GM21367 (cell line): ENCODE data around the gene PLCG1.
"Not testable (repeated sequence)": the region's sequence is repeated elsewhere in the genome, so short reads cannot be mapped to it uniquely, and the experiment has no call there.

Source experiments
- ATAC-seq: cut with Tn5 transposase; IDR thresholded peaks from one replicate; pipeline ENCODE4 v1.9.1; 2021; ENCODE audit not compliant: unreplicated experiment

The PLCG1 gene

DNA sequence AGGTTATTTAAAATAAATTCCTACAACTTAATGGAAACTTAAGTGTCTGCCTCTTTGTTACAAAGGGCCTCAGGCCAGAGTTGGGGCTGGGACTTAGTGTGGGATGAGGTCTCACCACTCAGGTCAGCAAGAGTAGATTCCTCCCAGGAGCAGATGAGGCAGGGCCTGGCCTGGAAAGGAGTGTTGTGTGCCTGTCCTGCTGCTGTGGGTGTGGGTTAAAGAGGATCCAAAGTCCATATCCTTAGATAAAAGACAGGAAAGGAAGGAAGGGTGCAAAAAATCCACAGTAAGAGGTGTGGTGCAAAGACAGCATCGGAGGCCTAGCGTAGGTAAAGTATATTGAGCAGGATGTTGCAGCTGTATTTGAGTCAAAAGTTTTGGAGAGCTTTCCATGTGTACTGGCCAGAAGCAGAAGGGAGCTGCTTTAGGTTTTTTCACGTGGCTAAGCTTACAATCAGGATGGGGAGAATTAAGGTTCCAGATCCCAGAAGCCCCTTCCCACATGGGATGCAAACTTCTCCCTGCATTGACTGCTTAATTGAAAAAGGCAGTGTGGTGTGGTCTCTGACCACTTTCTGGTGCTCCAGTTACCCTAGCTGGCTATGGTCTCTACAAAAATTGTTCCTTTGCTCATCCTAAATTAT is 12.8 kb upstream of the PLCG1 start:
- ATAC-seq = no peak

DNA sequence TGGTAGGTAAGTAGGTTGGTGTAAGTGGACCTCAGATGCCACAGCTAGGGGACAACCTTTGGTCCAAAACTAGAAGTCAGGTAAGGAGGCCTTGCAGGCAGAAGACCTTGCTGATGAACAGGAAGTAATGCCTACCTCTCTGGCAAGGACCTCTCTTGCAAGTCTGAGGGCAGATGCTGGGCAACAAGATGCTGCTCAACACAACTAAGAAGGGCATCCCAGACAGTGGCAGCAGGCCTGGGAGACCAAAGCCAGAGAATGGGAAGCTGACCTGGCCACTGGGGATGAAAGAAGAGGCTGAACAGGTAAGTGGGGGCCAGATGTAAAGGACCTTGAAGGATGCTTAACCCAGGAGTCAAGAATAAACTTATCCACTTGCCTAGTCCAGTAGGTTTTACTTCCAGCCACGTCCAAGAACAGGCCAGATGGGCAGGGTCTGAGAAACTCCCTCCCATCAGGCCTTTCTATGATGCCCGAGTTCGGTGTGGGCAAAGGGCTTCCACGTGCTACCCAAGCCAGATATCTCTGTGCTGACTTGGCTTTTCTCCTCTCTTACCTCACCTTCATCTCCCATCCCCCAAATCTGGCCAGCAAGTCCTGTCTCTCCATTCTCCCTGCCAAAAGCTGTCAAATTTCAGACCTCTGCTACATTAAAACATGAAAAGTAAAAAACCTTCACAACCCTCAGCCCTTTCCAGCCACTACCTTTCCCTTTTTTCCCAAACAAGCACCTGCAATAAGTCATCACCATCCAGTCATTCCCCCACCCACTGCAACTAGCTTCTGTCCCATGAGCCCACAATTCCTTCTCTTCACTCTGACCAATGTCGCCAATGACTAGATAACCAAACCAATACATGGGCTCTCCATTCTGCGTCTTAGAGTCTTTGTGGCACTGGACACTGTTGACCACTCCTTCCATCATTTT is 11.5 kb upstream of the PLCG1 start:
- ATAC-seq = no peak

DNA sequence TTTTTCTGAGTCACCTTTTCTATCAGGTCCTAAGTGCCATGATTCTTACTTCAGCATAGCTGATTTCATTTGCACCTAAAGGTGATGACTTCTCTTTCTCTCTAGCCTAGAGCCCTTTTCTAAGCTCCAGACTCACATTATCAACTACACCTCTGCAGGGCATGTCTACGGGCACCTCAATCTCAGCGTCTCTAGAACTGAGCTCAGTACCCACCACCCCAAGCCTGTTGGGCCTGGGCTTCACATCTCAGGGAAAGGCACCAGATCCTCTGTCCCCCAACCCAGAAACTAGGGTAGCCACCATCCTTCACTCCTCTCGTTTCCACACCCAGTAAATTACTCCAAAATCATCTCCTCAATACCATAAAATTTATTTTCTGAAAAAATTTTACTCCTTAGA is 10.6 kb upstream of the PLCG1 start:
- ATAC-seq = no peak

DNA sequence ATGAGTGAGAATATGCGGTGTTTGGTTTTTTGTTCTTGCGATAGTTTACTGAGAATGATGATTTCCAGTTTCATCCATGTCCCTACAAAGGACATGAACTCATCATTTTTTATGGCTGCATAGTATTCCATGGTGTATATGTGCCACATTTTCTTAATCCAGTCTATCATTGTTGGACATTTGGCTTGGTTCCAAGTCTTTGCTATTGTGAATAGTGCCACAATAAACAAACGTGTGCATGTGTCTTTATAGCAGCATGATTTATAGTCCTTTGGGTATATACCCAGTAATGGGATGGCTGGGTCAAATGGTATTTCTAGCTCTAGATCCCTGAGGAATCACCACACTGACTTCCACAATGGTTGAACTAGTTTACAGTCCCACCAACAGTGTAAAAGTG is 9.0 kb upstream of the PLCG1 start:
- not testable (repeated sequence) for ATAC-seq

DNA sequence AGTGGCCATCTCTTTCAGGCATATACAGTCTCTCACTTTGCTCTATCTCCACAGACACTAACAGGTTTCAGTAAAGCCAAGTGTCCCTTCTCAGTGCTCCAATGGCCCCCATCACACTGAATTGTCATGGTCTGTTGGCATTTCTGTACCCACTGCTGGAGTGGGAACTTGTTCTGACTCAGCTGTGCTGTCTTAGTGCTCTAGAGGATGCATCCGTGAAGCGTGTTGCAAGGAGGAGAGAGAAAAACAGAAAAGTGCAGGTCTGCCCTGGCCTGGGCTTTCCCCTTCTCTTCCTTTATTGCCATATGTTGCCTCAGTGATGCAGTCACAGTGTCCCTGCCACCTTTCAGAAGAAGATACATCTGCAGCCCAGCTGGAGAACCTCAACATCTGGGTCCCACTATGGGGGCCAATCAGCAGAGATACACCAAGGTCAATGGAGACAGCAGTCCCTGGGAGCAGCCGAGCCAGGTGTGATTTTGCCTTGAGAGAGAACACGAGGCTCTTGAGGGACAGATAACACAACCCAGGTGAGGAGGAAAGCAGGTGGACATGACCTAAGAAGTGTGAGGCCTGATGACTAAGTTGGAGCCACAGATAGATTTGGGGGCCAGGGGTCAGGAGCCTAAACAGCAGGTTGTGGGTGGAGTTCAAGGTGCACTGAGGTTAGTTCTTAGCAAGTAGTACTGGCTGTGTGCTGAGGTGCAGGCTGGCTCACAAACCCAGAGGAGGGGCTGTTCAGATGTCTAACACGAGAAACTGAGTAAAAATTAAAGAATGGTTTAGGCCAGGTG is 5.6 kb upstream of the PLCG1 start:
- ATAC-seq = no peak

DNA sequence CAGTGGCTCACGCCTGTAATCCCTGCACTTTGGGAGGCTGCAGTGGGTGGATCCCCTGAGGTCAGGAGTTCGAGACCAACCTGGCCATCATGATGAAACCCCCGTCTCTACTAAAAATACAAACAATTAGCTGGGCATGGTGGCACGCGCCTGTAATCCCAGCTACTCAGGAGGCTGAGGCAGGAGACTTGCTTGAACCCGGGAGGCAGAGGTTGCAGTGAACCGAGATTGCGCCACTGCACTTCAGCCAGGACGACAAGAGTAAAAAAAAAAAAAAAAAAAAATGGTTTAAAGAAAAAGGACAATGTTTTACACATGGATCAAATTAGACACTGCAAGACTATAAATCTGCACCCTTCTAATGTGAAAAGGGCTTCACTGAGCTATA is 5.0 kb upstream of the PLCG1 start:
- ATAC-seq = not testable (repeated sequence)

DNA sequence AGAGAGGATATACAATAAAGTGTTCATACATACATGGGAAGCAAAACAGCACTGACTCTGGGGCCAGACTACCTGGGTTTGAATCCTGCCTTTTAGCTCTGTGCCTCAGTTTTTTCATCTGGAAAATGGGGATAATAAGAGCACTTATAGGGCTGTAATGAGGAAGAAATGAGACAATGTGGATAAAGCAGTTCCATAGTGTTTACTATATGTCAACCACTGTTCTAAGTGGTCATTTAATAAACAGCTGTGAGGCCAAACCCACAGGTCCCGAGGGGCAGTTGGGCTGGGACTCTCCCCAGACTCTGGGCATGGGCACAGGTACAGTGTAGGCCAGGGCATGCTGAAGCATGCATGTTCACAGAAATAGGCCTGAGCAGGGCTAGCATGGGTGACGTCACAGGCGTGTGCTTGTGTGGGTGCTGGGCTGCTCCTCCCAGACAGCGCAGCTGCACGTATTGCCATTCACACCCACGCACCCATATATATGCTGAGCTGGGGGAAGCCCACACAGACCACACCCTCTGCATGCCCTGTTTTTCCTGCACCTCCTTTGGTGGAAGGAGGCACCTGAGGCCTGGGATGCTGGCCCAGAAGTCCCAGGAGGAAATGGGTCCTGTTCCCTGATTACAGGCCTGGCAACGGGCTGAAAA is 3.5 kb upstream of the PLCG1 start:
- ATAC-seq = peak; percentile 34

DNA sequence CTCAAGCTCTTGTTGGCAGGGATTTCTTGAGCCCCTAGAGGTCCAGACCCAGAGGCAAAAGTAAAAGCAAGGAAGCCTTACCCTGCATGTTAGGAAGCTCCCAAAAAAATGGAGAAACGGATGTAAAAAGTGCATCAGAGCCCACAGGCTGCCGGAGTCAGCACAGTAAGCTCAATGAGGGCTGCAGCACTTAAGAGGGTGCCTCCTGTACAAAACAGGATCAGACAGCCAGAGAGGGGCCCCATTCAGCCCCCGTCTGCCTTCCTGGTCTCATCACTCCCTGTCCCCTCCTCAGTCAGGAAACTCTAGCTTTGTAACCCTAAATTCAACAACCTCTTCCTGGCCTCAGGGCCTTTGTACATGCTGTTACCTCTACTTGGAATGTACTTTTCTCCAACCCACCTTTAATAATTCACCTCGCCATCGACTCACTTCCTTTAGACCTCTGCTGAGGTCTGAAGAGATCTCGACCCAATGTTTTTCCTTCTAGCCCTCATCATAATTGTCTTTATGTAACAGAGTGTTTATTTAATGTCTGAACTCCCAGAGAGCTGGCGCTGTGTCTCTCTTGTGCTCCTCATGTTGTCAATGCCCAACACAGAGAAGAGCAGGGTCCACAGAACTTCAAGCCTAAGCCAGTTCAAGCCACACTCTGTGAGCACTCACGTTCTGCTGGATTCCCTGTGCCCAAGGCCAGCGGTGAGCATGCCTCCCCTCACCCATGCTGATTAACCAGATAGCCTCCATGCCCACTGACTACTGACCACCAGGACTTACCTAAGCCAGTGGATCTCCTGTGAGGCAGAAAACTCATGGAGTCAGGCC is 2.8 kb upstream of the PLCG1 start:
- no peak for ATAC-seq

DNA sequence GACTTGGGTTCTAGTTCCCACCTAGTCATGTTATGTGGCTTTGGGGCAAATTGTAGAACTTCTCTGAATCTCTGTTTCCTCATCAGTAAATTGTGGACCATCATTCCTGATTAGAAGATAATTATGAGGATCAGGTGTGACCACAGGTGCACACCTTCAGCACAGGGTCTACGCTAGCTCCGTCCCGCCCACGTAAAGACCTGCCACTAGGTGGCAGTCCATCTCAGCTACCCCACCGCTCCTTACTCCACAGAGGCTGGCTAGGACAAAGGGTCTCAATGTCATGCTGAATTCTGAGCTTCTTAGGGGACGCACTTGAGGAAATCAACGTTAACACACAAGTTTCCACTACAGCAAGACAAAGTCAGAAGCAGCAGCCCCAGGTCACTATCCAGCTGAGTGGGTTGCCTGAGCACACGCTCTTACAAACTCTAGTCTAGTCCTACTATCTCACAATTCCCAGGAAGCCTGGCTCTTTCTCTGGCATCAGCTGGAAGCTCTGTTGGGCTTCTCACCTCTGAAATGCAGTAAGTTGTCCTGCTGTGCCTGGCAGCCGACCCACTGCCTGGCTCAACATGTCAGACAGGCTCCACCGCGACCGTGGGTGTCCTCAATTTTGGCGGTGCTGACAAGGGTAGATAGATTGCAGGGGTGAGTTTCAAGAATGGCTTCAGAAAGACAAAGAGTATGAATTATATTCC is 2.0 kb upstream of the PLCG1 start:
- ATAC-seq = no peak

DNA sequence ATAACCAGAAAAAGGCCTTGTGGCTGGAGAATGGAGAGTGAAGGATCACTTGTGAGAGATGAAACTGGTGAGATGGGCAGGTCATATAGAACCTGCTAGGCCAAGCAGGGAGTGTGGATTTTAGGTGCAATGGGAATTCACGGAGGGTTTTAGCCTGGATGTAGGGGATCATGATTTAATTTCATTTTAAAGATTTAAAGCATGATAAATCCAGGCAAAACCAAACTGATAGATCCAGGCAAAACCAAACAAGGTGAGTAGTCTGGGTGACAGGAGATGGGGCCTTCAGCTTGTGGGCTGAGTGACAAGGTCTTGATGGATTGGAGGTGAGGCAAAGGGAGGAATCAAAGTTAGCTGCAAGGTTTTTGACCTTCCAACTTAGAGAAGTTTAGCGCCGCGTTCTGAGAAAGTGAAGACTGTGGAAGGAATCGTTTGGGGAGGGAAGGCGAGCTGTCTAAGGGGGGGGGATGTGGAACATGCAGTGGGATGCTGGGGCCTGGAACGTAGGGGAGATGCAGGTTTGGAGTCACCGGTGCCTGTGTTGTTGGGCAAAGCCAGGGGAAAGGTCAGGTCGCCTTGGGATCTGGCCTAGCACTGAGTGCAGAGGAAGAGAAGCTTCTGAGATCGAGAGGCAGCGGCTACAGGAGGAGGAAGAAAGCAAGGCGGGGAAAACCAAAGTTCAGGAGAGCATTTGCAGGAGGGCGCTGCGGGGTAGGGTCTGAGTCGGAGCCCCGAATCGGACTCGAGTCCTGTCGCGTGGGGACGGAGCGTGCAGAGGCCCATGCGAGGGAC is 1.3 kb upstream of the PLCG1 start:
- ATAC-seq = no peak

DNA sequence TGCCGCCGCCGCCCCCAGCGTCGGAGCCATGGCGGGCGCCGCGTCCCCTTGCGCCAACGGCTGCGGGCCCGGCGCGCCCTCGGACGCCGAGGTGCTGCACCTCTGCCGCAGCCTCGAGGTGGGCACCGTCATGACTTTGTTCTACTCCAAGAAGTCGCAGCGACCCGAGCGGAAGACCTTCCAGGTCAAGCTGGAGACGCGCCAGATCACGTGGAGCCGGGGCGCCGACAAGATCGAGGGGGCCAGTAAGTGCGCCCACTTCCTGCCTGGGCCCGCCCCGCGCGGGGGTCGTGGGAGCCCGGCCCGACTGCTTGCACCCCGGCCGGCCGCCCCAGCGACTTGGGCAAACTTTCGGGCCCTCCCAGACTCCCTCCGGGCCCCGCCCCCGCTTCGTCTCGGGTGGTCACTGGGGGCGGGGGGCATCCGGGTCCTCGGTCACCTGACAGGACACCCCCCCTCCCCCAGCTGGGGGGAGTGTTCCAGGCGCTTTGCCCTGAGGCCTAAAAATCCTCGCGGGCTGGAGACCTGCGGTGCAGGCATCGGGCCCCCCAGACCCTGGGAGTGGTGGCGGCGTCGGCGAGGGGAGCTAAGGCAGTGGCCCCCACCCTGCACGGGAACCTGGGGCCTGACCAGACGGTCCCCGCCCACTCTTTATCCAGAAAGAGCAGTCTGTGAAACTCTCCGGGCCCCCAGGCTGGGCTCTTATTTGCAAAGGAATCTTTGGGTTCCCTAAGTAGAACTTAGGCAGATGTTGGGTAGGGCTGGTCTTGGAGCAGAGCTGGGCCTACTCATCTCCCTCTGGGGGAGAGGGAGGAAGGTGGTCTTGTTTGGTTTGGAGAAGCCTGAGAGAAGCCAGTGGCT is 501 bp downstream of the PLCG1 start:
- peak; percentile 4 for ATAC-seq

DNA sequence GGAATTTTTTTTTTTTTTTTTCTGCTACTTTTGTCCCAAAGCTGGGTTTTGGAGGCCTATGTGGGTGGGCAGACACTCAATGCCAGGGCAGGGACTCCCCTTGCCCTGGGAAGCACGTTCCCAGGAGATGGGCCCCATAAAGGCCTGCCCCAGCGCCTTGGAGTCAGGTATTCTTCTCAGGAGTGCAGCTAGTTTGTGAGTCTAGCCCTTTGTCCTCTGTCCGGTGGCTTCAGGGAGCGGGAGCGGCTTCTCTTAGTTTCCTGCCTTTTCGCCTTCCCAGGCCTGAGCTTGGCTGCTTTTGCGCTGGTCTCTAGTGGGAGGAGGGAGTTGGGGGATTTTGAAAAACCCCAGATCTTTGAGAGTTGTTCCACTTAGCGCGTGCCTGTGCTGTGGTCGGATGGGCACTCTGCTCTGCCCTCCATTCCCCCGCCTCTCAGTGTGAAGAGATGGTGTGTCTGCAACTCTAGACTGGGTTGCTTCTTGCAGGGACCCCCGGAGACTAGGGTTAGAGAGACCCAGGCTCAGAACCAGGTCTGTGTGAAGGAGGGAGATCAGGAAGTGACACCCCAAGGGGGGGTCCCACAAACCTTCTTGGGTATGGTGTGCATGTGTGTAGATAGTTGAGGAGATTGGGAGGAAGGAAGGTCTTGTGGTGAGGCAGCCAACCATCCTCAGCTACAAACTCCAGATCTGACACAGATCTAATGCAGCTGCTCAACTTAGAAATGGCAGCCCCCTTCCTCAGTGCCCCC is 1.3 kb downstream of the PLCG1 start:
- no peak for ATAC-seq

DNA sequence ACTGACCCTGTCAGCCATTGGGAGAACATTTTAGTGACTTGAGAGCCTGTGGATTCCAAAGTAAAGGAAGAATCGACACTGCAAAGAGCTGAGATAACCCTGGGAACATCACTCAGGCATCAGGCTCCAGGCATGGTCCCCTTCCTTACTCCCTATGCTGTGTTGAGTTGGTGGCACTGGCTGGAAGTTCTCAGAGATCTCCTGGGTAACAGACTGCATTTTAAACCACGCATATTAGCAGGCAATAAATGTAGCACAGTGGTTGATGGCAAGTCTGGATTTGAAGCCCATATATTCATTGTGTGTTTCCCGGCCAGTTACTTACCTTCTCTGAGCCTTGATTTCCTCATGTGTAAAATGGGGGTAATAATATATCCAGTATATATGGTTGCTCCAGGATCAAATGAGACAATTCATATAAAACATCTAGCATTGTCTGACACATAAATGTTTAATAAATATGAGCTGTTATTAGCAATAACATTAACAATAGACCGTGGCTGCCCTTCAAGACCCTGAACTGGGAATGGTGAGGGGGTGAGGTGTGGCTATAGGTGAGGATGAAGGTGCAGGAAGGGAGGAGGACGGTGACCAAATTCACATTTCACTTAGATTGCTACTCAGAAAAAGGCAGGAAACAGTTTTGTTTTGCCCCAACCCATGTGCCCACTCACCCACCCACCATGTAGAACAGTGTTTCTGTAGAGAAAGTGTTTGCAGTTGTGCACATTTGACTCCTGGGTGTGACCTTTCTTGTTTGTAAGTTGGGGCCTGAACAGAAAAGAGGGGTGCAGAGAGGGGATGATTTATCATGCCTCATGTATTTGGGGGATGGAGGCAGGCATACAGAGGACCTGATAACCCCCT is 2.1 kb downstream of the PLCG1 start:
- ATAC-seq = no peak

DNA sequence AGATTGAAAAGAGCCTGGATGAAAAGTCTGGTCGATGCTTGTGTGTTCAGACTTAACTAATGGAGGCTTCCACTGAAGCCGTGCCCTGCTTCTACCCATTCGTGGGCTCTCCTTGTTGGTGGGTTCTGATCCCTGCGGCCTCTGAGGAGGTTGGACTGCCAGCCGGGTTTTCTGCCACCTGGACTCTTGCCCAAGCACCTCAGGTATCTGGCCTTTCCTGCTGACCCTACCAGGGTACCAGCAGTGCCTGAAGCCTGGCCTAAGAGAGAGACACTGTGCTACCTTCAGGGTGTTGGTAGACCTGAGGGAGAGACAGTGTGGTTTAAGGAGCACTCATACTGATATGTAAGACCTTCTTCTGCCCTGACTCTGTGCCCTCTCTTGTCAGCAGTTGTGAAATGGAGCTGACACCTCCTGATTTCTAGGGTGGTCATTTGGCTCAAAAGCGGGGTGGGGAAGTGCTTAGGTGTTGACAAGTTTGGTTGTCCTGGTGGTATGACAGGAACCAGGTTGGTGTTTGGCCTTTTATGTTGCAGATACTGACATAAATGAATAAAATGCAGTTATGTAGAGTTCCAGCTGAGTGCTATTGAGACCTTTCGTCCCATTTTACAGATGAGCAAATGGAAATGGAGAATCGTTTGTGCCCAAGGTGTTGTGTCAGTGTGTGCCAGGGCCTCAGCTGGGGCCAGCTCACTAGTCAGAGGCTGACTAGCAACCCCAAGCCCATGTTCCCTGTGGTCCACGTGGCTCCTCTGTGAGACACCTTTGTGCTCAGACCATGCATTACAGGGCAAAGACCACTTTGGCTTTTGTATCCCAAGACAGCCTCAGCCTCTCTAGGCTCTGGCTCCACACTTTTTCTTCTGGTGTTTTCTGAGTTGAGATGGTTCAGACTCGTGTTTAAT is 3.1 kb downstream of the PLCG1 start:
- no peak for ATAC-seq

DNA sequence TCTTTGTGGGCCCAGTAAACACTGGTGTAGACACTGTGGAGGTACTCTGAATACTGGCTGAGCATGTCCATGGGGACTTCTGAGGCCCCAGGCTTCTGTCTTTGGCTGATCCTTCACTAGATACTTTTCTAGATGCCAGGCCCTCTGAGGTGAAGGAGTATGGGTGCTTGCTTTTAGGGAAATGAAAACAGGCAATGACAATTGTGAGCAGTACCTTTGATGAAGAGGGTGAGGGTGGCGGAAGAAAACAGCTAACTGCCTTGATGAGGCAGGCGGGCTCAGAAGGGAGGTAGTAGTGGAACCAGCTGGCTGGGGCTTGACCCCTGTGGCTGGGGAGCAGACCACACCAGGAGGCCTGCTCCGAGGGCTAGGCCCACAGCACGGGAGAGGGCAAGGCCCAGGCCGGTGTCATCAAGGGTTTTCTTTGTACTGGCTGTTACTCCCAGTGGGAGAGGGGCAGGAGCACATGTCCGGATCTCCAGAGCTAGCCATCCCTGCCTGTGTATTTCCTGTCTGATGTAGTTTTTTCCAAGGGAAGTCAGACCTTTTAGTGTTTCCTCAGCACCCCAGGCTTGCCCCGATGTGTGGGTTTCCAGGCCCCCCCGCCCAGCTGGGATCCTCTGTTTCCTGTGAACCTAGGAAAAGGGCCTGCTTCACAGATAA is 3.9 kb downstream of the PLCG1 start:
- no peak for ATAC-seq
